Right renal cortex interstitium (tissue), 3 donors: Measurements from ENCODE around the gene IGFBP2. TPM values are rescaled to one million over a fixed set of nuclear protein-coding genes. Genes with fewer than 3 reads are reported as not detected.

Source experiments
- DNase-seq, 3 donors: peaks; one replicate each; pipeline ENCODE4 v3.0.0-alpha.2; 2013; ENCODE audit warnings: low read depth in 3 of 3, low spot score in 2 of 3
- polyA plus RNA-seq, 3 donors: library from polyadenylated mRNA; unstranded; fragments of 120-200 nt; gene quantifications; one replicate each; pipeline ENCODE4 v1.2.1, GENCODE V29; 2013; ENCODE audit not compliant: insufficient read length in 3 of 3

The IGFBP2 gene
- polyA plus RNA-seq, 3 donors: 152 to 214 (median 192) TPM

GRCh38 chr2:216608525-216608924, 24.7 kb upstream of the IGFBP2 start:
- no peak for DNase-seq

DNA sequence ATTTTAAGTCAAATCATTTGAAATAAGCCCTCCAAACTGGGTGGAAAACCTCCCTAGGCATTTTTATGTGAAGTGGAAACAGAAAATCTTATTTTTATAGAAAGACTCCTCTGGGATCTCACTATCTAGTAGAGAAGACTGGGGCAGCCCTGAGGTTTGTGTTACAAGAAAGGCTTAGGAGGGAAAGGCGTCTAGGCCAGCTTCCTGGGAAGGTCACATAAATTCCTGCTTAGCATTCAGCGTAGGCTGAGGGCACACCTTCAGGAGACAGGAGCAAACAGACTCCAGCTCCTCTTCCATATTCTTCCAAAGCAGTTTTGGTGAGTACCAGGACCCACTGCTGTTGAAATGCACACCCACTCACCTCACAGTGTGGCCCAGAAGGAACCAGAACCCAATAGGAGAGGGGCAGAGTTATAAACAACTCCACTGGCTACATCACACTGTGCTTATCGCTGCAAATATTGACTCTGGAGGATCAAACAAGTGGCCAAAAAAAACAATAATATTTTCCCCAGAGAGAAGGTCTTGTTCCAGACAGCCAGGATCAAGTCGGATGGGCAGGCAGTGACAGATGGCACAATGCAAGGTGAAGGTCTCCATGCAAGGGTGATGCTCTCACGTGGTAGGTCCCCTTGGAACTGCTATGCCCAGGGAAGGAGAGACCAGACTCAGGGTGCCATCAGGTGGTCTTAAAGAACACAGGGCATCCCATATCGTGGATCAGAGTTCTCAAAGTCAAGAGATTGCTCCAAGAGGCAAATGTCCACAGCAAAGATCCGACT, 17.7 kb upstream of the IGFBP2 start:
- no peak for DNase-seq

DNA sequence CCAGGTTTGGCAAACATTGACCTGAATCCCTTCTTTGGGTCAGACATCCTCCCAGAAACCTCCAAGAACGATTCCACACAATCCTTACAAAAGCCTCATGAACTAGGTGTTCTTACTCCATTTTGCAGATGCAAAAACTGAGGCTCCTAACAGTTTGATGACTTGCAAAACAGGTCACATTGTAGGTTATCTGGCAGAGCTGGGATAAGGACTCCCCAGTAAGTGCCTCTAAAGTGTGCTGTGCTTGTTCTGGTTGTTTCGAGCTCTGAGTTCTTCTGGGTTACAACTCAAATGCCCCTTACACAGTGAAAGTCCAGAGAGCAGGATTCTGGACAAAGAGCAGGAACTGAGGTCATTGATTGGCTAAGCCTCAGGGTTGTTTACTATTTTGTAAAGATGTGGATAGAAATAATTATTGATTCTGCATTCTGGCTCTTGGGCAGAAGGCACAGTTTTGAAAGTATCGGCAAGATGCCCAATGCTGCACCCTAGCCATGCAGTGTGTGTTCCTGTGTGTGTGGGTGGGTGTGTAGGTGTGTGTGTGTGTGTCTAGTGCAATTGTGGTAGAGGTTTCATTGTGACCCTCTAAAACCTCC, 17.0 kb upstream of the IGFBP2 start:
- DNase-seq: no peak

DNA sequence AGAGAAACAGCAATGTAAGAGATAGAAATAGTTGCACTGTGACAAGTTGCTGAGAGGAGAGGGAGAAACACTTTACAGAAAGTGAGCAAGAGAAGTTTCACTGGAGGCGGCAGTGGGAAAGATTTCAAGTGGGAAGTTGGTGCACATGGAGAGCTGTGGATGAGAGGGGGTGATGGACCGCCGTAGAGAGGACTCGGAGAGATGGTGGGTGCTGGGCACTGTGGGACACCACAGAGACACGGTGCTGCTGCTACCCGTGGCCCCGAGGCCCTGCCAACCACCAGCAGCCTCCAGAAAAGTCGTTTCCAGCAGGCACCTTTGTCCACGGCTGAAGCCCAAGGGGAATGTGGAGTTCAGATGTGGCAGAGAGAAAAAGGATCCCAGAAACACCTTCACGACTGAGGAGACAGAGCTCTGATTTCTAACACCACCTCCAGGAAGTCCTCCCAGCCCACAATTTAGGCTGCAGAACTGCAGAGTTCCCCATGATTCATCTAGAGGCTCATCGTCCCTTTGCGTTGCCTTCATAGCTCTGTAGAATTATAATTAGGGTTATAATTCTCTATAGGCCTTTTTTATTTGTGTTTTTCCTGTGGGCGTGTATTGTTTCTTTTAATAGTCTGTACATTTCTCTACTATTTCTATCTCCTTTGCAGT, 15.9 kb upstream of the IGFBP2 start:
- DNase-seq: no peak

DNA sequence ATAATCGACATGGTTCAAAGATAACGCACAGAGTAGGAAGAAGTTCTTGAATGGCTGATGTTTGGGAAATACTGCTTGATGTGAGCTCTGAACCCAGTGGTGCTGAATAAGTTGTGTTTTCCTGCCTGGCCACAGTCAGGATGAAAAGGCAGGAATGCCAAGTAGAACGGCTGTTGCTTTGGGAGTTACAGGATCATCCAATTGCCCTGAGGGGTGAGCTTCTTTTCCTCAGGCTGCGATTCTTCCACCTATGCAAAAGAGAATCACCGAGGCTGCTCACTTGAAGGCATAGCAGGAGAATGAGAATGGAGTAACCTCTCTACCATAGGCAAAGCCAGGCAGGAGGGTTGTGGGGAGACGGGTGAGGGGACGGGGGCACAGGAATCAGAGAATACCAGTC, 14.4 kb upstream of the IGFBP2 start:
- DNase-seq: no peak

- DNase-seq: no peak
These were observed 13.5 kb upstream of the IGFBP2 start for GRCh38 chr2:216619411-216620393.

DNA sequence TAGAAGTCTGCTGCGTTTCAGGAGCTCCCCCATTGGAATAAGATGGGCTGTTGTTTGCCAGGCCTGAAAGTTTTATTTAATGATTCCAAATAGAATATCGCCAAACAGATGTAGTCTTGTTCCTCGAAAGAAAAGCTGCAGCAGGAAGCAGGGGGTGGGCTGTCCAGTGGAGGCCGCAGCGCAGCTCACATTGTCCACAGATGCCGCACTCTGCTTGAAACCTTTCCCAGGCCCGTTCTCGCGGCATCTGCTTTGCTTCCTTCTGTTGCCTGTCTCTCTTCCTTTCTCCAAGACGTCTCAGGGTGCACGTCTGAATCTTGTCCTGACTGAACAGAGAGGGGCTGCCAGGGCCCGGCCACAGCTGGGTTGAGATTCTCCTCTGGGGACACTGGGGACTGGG, 12.4 kb upstream of the IGFBP2 start:
- DNase-seq: no peak

GRCh38 chr2:216621292-216621691, 11.9 kb upstream of the IGFBP2 start:
- no peak for DNase-seq

- DNase-seq: no peak
These were observed 10.7 kb upstream of the IGFBP2 start for GRCh38 chr2:216622526-216622925.

DNA sequence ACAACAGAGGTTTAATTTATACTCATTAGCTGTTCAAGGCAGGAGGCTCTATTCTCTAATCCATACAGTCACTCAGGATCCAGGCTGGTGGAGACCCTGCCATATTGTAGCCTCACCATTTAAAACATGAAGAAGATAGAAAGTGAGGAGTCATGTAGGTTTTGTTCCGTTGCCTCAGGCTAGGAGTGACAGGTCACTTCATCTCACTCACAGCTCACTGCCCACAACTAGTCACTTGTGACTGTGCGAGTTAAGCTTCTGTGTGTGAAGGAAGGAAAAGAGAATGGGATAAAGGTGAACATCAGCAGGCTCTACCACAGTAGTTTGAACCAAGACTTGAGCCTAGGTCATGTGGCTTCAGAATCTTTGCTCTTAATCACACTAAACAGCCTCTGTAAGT, 9.0 kb upstream of the IGFBP2 start:
- DNase-seq: no peak

GRCh38 chr2:216626168-216626874, 6.9 kb upstream of the IGFBP2 start:
- DNase-seq: no peak

DNA sequence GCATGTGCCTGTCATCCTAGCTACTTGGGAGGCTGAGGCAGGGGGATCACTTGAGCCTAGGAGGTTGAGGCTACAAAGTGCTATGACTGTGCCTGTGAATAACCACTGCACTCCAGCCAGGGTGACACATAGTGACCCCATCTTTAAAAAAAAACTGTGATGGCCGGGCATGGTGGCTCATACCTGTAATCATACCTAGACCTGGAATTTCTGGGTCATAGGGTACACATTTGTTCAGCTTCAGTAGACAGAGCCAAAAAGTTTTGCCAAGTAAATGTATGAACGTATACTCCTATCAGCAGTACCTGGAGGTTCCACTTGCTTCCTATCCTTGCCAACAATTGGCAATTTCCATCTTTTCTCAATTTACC, 6.4 kb upstream of the IGFBP2 start:
- no peak for DNase-seq

GRCh38 chr2:216629784-216630183, 3.4 kb upstream of the IGFBP2 start:
- DNase-seq: no peak

DNA sequence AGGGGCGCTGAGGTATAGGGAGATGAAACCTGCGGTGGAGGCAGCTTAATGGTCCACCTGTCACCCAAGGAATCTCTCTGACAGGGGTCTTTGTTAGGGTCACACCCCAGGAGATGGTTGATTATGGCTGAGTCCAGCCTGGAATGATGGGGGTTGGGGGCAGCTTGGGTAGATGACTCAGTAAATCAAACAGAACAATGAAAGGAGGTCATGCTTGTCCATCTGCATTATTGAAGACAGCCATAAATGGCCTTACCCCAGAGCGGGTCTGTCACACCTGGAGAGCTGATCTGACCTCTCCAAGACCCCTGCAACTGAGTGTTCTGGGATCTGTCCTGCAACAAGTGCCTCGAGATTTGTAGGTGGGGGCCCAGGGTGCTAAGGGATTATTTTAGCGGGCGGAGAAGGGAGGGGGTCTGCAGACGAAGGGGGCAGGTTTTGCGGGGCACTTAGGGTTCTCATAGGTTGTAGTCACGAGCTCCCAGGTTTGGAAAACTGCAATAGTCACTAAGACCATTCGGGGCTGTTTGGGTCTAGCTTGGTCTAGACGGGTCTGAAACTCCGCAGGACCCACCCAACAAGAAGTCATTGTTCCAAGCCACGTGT, 771 bp upstream of the IGFBP2 start:
- DNase-seq: no peak

DNA sequence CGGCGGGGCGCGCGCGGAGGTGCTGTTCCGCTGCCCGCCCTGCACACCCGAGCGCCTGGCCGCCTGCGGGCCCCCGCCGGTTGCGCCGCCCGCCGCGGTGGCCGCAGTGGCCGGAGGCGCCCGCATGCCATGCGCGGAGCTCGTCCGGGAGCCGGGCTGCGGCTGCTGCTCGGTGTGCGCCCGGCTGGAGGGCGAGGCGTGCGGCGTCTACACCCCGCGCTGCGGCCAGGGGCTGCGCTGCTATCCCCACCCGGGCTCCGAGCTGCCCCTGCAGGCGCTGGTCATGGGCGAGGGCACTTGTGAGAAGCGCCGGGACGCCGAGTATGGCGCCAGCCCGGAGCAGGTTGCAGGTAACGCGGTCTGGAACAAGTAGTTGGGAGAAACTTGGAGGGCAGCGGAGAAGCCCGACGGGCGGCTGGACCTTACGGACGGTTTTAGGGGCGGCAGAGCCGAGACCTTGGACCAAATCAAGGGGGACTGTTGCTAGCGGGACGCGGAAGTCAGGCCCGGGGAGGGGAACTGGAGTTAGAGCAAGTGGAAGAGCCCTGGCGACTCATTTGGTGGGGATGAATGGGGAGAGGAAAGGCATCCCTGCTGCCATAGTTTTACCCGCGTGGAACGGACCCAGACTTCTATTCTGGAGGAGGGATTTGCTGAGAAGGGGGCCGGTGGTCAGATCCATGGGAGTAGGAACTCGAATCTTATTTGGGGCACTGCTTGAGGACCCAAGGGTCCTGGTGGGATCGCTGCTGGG, 573 bp downstream of the IGFBP2 start:
- DNase-seq: no peak

GRCh38 chr2:216634370-216635148, 1.3 kb downstream of the IGFBP2 start:
- no peak for DNase-seq

DNA sequence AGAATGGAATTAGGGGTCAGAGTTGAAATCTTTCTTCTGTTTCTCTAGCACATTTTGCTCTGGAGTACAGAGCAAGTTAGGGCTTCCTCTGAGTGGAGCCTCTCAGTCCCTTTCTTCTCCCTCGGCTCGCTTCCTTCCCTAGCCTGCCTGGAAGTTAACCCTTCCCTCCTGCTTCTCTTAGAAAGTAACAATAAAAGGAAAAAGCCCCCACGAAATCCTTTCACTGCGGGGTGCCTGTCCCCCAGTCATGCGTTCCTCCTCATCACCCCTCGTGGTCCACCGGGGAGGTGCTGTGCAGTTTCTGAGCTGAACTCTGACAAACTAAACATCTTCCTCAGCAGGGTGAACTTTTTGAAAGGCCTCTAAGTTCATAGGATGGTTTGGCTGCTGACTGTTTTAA, 2.0 kb downstream of the IGFBP2 start:
- DNase-seq: no peak
